Testis (tissue), 3 donors: Measurements from ENCODE around the gene EPHB1. TPM values are rescaled to one million over a fixed set of nuclear protein-coding genes. Genes with fewer than 3 reads are reported as not detected.

Experiments used
- DNase-seq: peaks from one replicate; pipeline ENCODE4 v3.0.0-alpha.2; 2019
- H3K27ac ChIP-seq, 2 donors: fragments of 200-600 bp; sonication (generic); one replicate each; pipeline ENCODE4 v1.5.1; 2019
- H3K27me3 ChIP-seq: fragments of 200-600 bp; sonication (generic); one replicate; pipeline ENCODE4 v1.5.1; 2019
- H3K36me3 ChIP-seq: fragments of 200-600 bp; sonication (generic); one replicate; pipeline ENCODE4 v1.5.1; 2017; ENCODE audit warnings: low read depth; ENCODE audit errors: missing control alignments
- H3K4me1 ChIP-seq: fragments of 200-600 bp; sonication (generic); one replicate; pipeline ENCODE4 v1.5.1; 2019
- H3K4me3 ChIP-seq, 2 donors: fragments of 200-600 bp; sonication (generic); one replicate each; pipeline ENCODE4 v1.5.1; 2017 to 2019
- H3K9me3 ChIP-seq: fragments of 200-600 bp; sonication (generic); one replicate; pipeline ENCODE4 v1.5.1; 2017
- CTCF ChIP-seq, 3 experiments: fragments of 450-650 bp in 2 of 3; fragments of 200-600 bp in 1 of 3; sonication (generic) in 1 of 3; IDR thresholded peaks; one replicate each; pipeline ENCODE4 v1.5.1; 2016 to 2019; ENCODE audit warnings: antibody characterized with exemption in 3 of 3, mild to moderate bottlenecking in 2 of 3, moderate library complexity in 1 of 3
- POLR2A ChIP-seq: fragments of 450-650 bp; IDR thresholded peaks from one replicate; pipeline ENCODE4 v1.6.1; 2017; ENCODE audit warnings: antibody characterized with exemption, mild to moderate bottlenecking, moderate library complexity
- WGBS, 2 donors: methylation state at CpG; one replicate each; pipeline ENCODE4 v1.1.5; 2018; 5-methylcytosine and 5-hydroxymethylcytosine counted together
- intact Hi-C: fragments of 100-400 bp; cut with DNase I; formaldehyde crosslinking; loops from one replicate; pipeline ENCODE4 v1.15.1; 2023; ENCODE audit warnings: low total_unique reads
- polyA plus RNA-seq: library from polyadenylated mRNA; stranded (reverse); fragments of 350-450 nt; fragmentation: Illumina TruSeq; extraction: RNeasy Lipid Tissue Mini Kit (QIAGEN cat#74804); gene quantifications from one replicate; pipeline ENCODE4 v1.2.3, GENCODE V29; 2014; ENCODE audit warnings: low read depth, low replicate concordance; ENCODE audit not compliant: insufficient read depth
- total RNA-seq, 2 donors: library from RNA; depleted of rRNA; stranded (reverse); fragments of >200 nt; gene quantifications; one replicate each; pipeline ENCODE4 v1.2.3, GENCODE V29; 2016

Gene EPHB1
- total and polyA plus RNA-seq, 3 donors from 2014 or later = 20.8 to 37.1 (median 31.3) TPM

- H3K27me3 ChIP-seq = no peaks in the 10 kb centered on the region
- no peak for DNase-seq
- H3K27ac ChIP-seq = no peak overlapping the region
- H3K9me3 ChIP-seq = no peaks in the 10 kb centered on the region
- intact Hi-C loops = no loop called here
- H3K36me3 ChIP-seq = no peaks in the 10 kb centered on the region
- H3K4me1 ChIP-seq = no peaks in the 10 kb centered on the region
- H3K4me3 ChIP-seq = no peak overlapping the region
- WGBS, 2 donors = 74 to 88% methylated on average over 5 of the region's 5 CpGs
- TF ChIP-seq POLR2A = no peak
- no peak for TF ChIP-seq CTCF (IDR thresholded peaks at IDR 0.05)
Measured at GRCh38 chr3:135155791-135156190, 360.7 kb downstream of the EPHB1 start.

- Histone ChIP-seq H3K4me3 (no peak overlapping the region), H3K36me3 (no peaks in the 10 kb centered on the region), H3K27me3 (no peaks in the 10 kb centered on the region), H3K4me1 (no peaks in the 10 kb centered on the region), H3K27ac (no peak overlapping the region), H3K9me3 (no peaks in the 10 kb centered on the region)
- TF ChIP-seq POLR2A = no peak
- WGBS, 2 donors = 70 to 89% methylated on average over 6 of the region's 6 CpGs
- no peak for DNase-seq
- intact Hi-C loops = no loop called here
Measured at GRCh38 chr3:135157045-135157740, 362.1 kb downstream of the EPHB1 start.

GRCh38 chr3:135158520-135158919 is 363.5 kb downstream of the EPHB1 start:
- intact Hi-C loops = no loop called here
- Histone ChIP-seq H3K27ac (no peak overlapping the region), H3K4me3 (no peak overlapping the region), H3K9me3 (no peaks in the 10 kb centered on the region), H3K36me3 (no peaks in the 10 kb centered on the region), H3K4me1 (no peaks in the 10 kb centered on the region), H3K27me3 (no peaks in the 10 kb centered on the region)
- no peak for DNase-seq
- TF ChIP-seq CTCF (IDR thresholded peaks at IDR 0.05) (no peak), POLR2A (no peak)
- WGBS, 2 donors = 90 to 92% methylated on average over 5 of the region's 5 CpGs

GRCh38 chr3:135159681-135160247 is 364.7 kb downstream of the EPHB1 start:
- no peak for TF ChIP-seq POLR2A
- no peak for TF ChIP-seq CTCF (IDR thresholded peaks at IDR 0.05)
- no peak overlapping the region for H3K4me3 ChIP-seq
- H3K9me3 ChIP-seq = no peaks in the 10 kb centered on the region
- no peak for DNase-seq
- no peaks in the 10 kb centered on the region for H3K4me1 ChIP-seq
- intact Hi-C loops = no loop called here
- 67 to 84% methylated on average over 2 of the region's 2 CpGs for WGBS, 2 donors
- H3K27ac ChIP-seq = no peak overlapping the region
- H3K27me3 ChIP-seq = no peaks in the 10 kb centered on the region
- H3K36me3 ChIP-seq = no peaks in the 10 kb centered on the region

GRCh38 chr3:135161425-135161824 is 366.4 kb downstream of the EPHB1 start:
- 84 to 90% methylated on average over 1 of the region's 1 CpG for WGBS, 2 donors

More at GRCh38 chr3:135161425-135161824, 366.4 kb downstream of the EPHB1 start:
- TF ChIP-seq POLR2A = no peak
- TF ChIP-seq CTCF (IDR thresholded peaks at IDR 0.05) = no peak
- no peak for DNase-seq
- H3K9me3 ChIP-seq = no peaks in the 10 kb centered on the region
- H3K27ac ChIP-seq = no peak overlapping the region
- H3K4me1 ChIP-seq = no peaks in the 10 kb centered on the region
- no peak overlapping the region for H3K4me3 ChIP-seq
- H3K27me3 ChIP-seq = no peaks in the 10 kb centered on the region
- H3K36me3 ChIP-seq = no peaks in the 10 kb centered on the region
- intact Hi-C loops = no loop called here
